HG03354 (cell line): ENCODE data around the gene THSD4.
"Not testable (repeated sequence)": the region's sequence is repeated elsewhere in the genome, so short reads cannot be mapped to it uniquely, and the experiment has no call there.

Experiments used
- ATAC-seq: cut with Tn5 transposase; IDR thresholded peaks from one replicate; pipeline ENCODE4 v1.9.1; 2021; ENCODE audit warnings: mild to moderate bottlenecking; ENCODE audit not compliant: unreplicated experiment, poor library complexity, severe bottlenecking

The THSD4 gene

DNA sequence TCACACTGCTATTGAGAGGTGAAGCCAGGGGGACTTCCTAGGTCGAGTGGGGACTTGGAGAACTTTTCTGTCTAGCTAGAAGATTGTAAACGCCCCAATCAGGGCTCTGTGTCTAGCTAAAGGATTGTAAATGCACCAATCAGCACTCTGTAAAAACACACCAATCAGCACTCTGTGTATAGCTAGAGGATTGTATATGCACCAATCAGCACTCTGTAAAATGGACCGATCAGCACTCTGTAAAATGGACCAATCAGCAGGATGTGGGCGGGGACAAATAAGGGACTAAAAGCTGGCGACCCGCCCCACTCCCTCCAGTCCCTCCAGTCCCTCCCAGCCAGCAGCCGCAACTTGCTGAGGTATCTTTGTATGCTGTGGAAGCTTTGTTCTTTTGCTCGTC lies 98.7 kb downstream of the THSD4 start:
- ATAC-seq, result not testable (repeated sequence)

DNA sequence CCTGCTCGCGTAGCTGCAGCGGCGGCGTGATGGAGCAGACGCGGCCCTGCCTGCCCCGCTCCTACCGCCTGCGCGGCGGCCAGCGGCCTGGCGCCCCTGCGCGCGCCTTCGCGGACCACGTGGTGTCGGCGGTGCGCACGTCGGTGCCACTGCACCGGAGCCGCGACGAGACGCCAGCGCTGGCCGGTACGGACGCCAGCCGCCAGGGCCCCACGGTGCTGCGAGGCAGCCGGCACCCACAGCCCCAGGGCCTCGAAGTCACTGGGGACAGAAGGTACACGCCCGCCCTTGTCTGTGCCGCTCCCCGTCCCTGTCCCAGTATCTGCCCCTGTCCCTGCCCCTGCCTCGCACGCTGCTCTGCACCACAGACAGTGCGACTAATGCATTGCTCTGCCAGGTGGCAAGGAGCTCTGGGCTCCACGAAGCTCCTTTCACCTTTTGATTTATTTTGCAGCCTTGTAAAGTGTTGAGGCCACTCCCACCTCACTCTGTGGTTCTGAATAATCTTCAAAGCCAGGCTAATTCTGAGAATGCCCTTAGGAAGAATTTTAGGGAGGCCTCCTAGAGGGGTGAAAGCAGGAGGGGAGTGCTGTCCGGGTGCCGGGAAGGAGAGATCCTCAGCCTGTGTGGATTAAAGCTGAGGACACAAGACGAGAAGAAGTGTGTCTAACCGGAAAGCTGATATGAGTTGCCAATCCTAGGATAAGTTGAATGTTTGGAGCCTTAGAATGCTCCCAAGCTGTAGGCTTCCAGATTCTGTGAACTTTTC lies 100.0 kb downstream of the THSD4 start:
- no peak for ATAC-seq

- ATAC-seq, result no peak
Measured at GRCh38 chr15:71218272-71218805, 103.1 kb downstream of the THSD4 start.

- no peak for ATAC-seq
Measured at GRCh38 chr15:71219101-71219500, 103.8 kb downstream of the THSD4 start.

GRCh38 chr15:71219645-71220044 lies 104.4 kb downstream of the THSD4 start:
- ATAC-seq, result no peak

DNA sequence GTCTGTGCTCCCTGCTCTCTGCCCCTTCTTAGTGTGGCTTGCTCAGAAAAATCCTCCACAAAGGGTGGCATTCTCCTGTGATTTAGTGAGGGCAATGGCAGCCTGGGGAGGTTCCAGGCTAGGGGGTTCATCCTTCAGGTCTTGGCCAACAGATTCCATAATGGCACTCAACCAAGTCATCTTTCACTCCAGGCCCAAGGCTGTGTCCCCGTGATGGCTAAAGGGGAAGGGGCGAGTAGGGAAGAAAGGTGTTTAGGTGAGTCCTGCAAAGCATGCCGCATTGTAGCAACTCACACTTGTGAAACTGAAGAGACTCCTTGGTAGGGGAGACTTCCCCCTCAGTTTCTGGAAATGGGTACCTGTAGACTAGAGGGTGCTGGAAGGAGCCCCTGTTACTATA lies 105.6 kb downstream of the THSD4 start:
- no peak for ATAC-seq

DNA sequence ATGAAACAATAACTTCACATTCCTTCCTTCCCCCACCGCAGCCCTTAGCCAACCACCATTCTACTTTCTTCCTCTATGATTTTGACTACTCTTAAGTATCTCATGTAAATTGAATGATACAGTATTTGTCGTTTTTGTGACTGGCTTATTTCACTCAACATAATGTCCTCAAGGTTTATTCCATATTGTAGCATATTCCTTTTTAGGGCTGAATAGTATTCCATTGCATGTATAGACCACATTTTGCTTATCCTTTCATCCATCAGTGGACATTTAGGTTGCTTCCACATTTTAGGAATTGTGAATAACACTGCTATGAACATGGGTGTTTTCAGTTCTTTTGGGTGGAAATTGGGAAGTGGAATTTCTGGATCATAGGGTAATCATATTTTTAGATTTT lies 106.1 kb downstream of the THSD4 start:
- no peak for ATAC-seq

DNA sequence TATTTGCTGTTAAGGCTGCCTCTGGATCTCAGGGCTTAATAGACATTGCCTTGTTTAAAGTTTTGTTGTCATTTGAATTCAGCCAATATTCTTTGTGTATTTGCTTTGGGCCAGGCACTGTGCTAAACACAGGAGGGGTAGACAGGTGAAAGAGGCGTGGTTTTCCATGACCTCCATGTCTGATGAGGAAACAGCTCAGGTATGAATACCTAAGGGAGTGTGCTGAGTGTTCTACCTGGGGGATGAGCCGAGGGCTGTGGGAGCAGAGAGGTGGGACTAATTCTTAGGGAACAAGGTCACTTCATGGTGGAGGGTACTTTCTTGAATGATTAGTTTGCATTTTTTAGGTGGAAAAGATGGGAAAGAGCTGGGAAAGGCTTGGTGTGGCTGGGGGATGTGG lies 108.2 kb downstream of the THSD4 start:
- ATAC-seq, result no peak

DNA sequence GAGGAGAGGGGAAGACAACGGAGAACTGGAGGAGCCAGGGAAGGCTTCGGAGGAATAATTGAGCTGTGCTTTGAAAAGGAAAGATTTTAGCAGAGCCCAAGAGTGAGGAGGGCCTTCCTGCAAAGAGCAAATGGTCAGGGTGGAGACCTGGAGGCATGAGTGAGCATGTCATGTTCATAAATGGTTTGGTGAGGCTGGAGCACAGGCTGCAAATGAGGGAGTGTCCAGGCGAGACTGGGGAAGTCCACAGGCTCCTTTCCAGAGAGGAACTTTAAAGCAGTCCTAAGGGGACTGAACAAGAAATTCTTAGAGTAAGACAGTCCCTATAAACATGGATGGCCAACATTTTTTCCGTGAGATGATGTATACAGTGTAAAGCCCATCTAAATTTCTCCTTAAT lies 108.8 kb downstream of the THSD4 start:
- ATAC-seq, result no peak

DNA sequence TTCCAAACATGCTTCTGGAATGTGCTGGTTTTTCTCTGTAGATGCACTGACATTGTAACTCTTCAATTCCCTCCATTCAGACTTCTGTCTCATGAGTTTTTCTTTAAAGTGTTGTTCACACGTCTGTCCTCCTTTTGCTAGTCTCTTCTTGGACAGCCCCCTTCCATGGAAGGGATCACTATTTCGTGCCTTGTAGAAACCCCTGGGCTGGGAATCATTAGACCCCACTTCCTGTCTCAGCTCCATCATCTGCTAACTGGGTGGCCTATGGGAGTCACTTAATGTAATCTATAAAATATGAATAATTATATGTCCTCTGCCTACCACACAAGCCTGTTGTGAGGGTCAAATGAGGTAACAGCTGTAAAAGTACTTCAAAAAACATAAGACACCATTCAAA lies 110.6 kb downstream of the THSD4 start:
- ATAC-seq, result no peak

- no peak for ATAC-seq
Measured at GRCh38 chr15:71226536-71227455, 111.5 kb downstream of the THSD4 start.

DNA sequence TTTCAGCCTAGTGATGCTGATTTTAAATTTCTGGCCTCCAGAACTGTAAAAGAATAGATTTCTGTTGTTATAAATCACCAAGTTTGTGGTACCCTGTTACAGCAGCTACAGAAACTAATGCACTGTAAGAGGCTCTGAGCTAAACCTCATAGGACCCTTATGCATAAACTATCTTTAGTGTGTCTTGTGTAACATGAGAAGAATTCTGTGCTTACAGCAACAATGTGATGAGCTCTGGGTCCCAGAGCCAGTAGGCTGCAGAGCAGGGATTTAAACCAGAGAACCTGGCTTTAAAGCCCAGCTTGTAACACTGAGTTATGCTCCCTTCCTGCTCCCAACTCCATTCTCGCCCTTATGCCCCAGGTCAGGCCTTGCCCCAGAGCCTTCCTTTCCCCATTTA lies 113.1 kb downstream of the THSD4 start:
- ATAC-seq, result no peak

DNA sequence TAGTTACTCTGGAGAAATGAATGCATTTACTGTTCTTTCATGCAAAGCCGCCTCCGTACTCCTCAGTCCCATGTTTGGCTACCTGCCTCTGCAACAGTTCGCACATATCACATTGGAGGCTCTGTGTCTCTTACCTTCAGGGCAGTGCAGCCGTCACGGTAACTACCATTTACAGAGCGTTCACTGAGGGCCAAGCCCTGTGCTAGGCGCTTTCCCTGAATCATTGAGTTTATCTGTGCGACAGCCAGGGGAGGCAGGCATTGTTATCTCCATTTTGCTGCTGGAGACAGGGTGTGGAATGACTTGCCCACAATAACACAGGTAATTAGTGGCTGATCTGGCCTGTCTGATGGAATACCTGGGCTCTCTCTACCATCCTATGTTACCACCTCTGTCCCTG lies 115.0 kb downstream of the THSD4 start:
- no peak for ATAC-seq

- no peak for ATAC-seq
Measured at GRCh38 chr15:71231758-71232157, 116.5 kb downstream of the THSD4 start.

DNA sequence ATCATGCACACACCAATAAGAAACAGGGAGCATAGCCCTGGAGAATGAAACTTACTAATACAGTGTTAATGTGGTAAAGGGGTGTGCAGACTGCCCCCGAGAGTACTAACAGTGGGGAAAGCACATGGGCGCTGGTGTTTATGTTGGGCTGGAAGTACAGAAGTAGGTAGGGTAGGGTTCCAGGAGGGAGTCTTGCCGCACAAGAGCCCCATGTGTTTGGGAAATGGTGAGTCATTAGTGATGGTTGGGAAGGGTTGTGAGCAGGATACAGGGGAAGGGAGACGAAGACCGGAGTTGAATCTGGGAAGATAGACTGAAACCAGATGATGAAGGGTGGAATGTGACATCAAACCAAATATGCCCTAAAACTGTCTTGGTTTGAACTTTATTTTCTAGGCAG lies 117.1 kb downstream of the THSD4 start:
- ATAC-seq, result no peak

DNA sequence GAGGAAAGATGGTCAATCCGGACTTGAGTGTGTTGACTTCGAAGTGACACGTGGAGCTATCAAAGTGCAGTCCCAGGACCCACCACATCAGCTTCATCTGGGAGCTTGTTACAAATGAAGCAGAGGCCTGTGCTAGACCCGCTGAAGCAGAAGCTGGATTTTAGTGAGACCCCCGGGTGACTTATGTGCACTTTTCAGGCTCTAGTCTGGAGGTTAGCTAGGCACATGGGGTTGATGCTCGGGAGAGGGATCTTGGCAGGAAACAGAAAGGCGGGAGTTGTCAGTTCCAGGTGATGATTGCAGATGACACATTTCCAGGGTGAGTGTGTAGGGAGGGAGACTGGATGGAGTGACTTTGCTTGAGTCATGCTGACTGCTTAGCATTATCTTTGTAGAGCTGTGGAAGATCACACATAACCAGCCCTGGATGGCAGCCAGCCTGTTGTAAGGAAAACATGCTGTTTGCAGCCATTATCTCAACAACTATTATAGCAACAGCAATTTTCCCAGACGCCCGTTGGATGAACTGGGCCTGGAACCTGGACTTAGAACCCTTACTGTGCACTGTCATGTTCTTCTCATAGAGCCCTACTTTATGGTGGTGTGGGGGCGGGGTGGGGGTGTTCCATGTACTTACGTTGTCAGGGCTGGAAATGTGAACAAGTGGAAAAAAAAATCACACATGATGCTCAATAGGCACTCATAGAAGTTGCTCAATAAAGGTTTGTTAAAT lies 122.4 kb downstream of the THSD4 start:
- no peak for ATAC-seq

DNA sequence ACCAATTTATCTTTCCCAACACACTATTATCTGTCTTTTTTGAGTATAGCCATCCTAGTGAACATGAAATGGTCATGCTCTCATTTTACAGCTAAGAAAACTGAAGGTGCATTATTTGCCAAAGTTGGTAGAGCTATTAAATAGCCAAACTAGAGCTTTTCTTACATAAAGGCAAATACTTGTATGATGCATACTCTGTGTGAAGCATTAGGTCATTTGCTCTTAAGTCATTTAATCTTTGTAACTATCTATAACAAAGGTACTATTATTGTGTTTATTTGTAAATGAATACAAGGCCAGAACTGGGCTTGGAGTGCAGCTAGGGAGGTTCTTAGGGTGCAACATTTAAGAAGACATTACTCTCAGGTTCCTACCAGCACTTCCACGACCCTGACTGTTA lies 123.7 kb downstream of the THSD4 start:
- ATAC-seq, result no peak

DNA sequence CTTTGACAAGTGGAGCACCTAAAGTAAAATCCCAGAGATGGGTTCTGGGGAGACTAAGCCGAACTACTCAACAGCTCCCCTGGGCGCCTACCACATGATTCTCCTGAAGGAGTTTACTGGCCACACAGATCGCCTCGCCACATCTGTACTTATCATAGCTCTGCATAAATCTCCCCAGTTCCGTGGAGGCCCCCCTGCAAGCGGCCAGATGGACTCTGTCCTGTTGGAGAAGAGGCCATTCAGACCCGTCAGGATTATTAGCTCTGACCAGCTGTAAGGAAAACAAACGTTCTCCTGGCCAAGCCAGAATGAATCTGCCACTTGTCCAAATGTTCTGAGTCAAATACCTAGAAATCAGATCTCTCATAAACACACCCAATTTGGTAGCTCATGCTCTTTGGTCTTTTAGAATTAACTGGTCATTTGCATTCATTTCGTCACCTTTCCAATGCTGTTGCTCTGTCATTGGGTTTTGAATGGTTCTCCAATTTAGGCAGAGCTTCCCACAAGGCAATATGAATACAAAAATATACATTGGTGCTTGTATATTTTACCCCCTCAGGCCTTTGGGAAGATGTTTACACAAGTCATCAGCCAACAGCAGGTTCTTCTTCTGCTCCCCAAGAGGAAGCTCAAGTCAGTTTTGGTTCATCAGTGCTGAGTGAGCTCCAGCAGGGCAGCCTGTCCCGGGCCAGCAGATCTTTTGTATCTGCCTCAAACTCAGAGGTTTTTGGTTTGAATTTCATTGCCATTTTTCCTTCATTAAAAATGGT lies 124.5 kb downstream of the THSD4 start:
- ATAC-seq, result no peak

DNA sequence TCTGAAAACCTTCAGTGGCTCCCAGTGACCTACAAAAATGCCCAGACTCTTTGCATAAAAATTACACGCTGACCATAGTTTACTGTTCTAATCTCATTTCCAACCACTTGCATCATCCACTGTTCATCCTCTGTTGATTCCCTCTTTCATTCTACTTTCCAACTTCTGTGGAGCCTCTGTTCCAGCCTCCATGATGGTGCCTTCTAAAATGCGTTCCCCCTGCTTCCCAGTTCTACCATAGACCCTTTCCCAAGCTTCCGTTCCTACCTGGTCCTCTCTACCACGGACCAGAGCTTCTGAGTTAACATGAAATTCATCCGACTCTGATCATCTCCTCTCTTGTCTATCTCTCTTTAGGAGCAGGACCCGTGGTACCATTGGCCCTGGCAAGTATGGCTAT lies 127.0 kb downstream of the THSD4 start:
- ATAC-seq, result no peak
